GM21390 (cell line): ENCODE data around the gene SIGLECL1.

Experiments
- ATAC-seq: cut with Tn5 transposase; IDR thresholded peaks from one replicate; pipeline ENCODE4 v1.9.1; 2021; ENCODE audit not compliant: unreplicated experiment

The SIGLECL1 gene

DNA sequence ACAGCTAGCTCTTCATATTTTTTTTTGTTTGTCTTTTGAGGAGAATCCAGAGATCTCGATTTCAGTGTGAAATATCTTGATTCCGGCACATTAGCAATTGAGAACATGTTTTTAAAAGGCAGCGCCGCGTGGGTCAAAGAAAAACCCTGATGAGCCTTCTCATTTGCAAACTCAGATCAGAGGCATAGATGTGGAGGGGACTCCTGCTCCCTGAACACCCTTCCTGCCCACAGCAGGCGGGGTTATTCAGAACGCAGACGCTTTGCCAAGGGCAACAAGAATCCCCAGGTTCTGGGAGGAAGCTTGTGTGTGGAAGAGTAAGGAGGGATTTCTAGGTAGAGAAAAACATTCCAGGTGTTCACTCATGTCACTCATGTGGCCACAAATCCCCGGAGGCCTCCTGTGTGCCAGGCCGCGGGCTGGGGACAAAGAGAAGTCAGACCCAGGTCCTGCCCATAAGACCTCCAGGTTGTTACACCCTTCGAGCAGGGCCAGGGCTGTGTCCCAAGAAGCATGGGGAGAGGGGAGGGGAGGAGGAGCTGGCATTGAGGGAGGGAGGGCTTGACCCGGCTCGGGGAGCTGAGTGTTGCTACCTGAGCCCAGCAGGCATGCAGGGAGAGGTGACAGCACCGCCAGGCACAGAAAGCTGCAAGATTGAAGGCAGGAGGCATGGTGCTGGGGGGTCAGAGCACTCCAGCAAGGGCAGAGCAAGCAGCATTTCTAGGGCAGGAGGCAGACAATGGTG lies 44.7 kb downstream of the SIGLECL1 start:
- no peak for ATAC-seq

DNA sequence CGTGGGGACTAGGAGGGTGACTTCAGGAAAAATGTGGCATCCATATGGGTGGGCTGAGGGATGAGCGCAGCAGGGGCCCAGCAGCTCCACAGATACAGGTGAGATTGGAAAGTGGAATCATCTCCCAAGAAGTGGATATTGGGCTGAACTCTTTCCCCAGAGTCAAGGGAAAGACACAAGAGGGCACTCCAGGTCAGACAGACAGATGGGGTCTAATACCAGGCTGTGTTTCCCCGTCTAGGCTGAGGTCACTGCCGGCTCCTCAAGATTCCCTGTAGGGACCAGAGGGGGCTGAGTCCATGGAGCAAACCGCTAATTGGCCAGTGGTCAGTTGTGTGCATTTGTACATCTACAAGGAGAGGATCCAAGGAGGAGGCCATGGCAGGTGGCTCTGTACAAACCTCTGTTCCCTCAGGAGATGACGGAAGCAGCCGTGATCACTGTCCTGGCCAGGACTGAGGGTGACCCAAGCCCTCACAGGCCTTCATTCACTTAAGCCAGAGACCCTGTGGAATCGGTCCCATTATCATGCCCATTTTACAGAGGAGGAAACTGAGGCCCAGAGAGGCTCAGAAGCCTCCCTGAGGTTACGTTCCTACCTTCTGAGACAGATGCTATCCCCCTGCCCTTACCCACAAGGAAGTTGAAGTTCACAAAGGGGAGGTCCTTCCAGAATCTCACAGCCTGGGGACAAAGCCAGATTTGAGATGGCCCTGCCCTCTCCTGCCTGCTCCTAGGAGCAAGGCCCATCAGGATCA lies 45.6 kb downstream of the SIGLECL1 start:
- no peak for ATAC-seq

DNA sequence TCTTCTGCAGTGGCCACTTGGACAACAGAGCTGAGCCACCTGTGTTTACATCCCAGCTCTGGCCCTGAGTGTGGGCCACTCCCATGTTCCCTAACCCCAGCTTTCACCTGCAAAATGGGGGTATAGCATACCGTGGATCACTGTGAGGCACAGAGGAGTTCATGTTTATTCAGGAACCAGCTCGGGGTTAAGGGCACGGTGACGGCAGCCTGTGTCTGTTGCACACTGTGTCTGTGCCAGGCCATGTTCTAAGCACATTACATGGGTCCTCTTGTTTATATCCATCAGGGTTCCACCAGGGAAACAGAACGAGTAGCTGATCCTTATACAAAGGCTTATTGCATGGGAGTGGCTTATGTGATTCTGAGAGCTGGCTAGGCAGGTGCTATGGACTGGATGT lies 46.5 kb downstream of the SIGLECL1 start:
- ATAC-seq, result no peak

DNA sequence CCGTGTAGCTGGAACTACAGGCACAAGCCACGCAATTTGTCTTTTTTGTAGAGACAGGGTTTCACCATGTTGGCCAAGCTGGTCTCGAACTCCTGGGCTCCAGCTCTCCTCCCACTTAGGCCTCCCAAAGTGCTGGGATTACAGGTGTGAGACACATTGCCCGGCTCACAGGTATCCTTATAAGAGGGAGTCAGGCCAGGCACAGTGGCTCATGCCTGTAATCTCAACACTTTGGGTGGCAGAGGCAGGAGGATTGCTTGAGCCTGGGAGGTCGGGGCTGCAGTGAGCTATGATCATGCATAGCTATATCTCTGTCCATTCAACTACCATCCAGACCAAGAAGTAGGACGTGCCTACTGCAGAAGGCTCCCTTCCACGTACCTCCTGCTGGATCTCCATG lies 50.4 kb downstream of the SIGLECL1 start:
- ATAC-seq, result no peak

DNA sequence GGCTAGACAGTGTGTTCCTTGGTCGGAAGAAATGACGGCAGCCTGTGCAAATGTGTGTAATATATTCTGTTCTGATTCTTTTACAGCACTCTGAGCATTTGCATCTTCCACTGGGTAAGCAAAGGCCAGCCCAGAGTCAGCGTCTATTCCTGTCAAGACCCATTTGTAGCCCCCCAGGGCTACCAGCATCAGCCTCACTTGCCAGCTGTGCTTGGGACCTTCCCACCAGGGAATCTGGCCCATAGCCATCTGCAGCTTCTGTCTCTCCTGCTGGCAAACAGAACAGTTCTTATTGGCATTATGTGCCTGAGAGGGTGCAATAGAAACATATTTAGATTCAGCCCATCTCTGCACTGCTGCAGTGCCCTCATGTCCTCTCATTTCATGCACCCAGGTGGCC lies 54.6 kb downstream of the SIGLECL1 start:
- no peak for ATAC-seq

- ATAC-seq, result no peak
Observed at GRCh38 chr19:51311351-51312257, 60.7 kb downstream of the SIGLECL1 start, which contains the start of gene IGLON5. Gene IGLON5, plus strand, starts transcription at chr19:51311644. Its CDS starts 204 bp downstream, at chr19:51311848.

DNA sequence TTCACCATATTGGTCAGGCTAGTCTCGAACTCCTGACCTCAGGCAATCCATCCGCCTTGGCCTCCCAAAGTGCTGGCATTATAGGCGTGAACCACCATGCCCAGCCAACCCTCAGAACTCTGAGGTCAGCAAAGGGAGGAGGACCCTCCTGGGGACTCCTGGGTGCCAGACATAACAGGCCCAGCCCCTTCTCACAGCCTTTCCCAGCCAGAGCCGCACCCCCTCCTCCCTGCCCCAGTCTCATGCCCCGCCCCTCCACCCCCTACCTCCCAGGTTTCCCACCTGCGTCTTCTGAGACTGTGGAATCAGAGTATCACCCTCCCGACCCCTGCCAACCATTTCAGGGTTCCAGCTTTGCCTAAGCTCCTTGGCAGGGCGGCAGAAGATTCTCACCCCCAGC lies 65.8 kb downstream of the SIGLECL1 start:
- ATAC-seq, result no peak

GRCh38 chr19:51317376-51317775 lies 66.5 kb downstream of the SIGLECL1 start:
- no peak for ATAC-seq

GRCh38 chr19:51317968-51318367 lies 67.1 kb downstream of the SIGLECL1 start:
- no peak for ATAC-seq
